ENCODE data around the gene ANKS1B. TPM values are rescaled to one million over a fixed set of nuclear protein-coding genes. Genes with fewer than 3 reads are reported as not detected.

ANKS1B gene
- total RNA-seq, 1 donor from 2014 or later: 0.46 TPM

- DNase-seq (ENCODE audit: low read depth): no peak
- no peak overlapping the region for H3K4me3 ChIP-seq (ENCODE audit: low read depth, low read length)
- TF ChIP-seq CTCF (conservative IDR thresholded peaks at IDR 0.05; ENCODE audit: low read depth, low read length): no peak
Observed at GRCh38 chr12:99367181-99367580, 617.6 kb downstream of the ANKS1B start.

GRCh38 chr12:99352269-99352668 lies 632.5 kb downstream of the ANKS1B start:
- H3K4me3 ChIP-seq (ENCODE audit: low read depth, low read length): no peak overlapping the region
- TF ChIP-seq CTCF (conservative IDR thresholded peaks at IDR 0.05; ENCODE audit: low read depth, low read length): no peak
- no peak for DNase-seq (ENCODE audit: low read depth)

- no peak for TF ChIP-seq CTCF (conservative IDR thresholded peaks at IDR 0.05; ENCODE audit: low read depth, low read length)
- no peak overlapping the region for H3K4me3 ChIP-seq (ENCODE audit: low read depth, low read length)
- DNase-seq (ENCODE audit: low read depth): no peak
Observed at GRCh38 chr12:99343960-99344359, 640.8 kb downstream of the ANKS1B start.

- no peak overlapping the region for H3K4me3 ChIP-seq (ENCODE audit: low read depth, low read length)
- no peak for TF ChIP-seq CTCF (conservative IDR thresholded peaks at IDR 0.05; ENCODE audit: low read depth, low read length)
- DNase-seq (ENCODE audit: low read depth): no peak
Observed at GRCh38 chr12:99339663-99340062, 645.1 kb downstream of the ANKS1B start.

- no peak for DNase-seq (ENCODE audit: low read depth)
- H3K4me3 ChIP-seq (ENCODE audit: low read depth, low read length): no peak overlapping the region
- TF ChIP-seq CTCF (conservative IDR thresholded peaks at IDR 0.05; ENCODE audit: low read depth, low read length): no peak
Observed at GRCh38 chr12:99334285-99335056, 650.3 kb downstream of the ANKS1B start.

- no peak overlapping the region for H3K4me3 ChIP-seq (ENCODE audit: low read depth, low read length)
- no peak for DNase-seq (ENCODE audit: low read depth)
- no peak for TF ChIP-seq CTCF (conservative IDR thresholded peaks at IDR 0.05; ENCODE audit: low read depth, low read length)
Observed at GRCh38 chr12:99332936-99333591, 651.7 kb downstream of the ANKS1B start.
